SH-SY5Y (cell line): ENCODE data around the gene SLC25A48.

Experiments used
- GATA2 ChIP-seq: IDR thresholded peaks from 2 replicates; pipeline ENCODE4 v1.6.1; 2011; ENCODE audit warnings: mild to moderate bottlenecking, low read depth, low read length
- GATA3 ChIP-seq: IDR thresholded peaks from 2 replicates; pipeline ENCODE4 v1.6.1; 2011; ENCODE audit warnings: low read depth, mild to moderate bottlenecking, low read length, moderate library complexity

- no peak for TF ChIP-seq GATA3
- TF ChIP-seq GATA2: no peak
Measured at GRCh38 chr5:135821061-135821801, 13.2 kb upstream of the SLC25A48 start.
